NCI-H460 (cell line): ENCODE data around the gene ZNRF3. TPM values are rescaled to one million over a fixed set of nuclear protein-coding genes. Genes with fewer than 3 reads are reported as not detected.
"Not testable (repeated sequence)": the region's sequence is repeated elsewhere in the genome, so short reads cannot be mapped to it uniquely, and the experiment has no call there.

Source experiments
- DNase-seq: peaks from one replicate; pipeline ENCODE4 v3.0.0-alpha.2; 2016; ENCODE audit warnings: low read depth; ENCODE audit errors: extremely low read depth
- total RNA-seq: library from RNA; depleted of rRNA; stranded (reverse); fragments of >200 nt; shearing (Covaris generic); gene quantifications from 2 replicates; pipeline ENCODE4 v1.2.3, GENCODE V29; 2014

ZNRF3 gene
- total RNA-seq, 1 experiment from 2014 or later: 2.8 TPM

GRCh38 chr22:28883917-28884746 is 760 bp downstream of the ZNRF3 start:
- no peak for DNase-seq

- DNase-seq: no peak
Measured at GRCh38 chr22:28884747-28885350, 1.5 kb downstream of the ZNRF3 start.

DNA sequence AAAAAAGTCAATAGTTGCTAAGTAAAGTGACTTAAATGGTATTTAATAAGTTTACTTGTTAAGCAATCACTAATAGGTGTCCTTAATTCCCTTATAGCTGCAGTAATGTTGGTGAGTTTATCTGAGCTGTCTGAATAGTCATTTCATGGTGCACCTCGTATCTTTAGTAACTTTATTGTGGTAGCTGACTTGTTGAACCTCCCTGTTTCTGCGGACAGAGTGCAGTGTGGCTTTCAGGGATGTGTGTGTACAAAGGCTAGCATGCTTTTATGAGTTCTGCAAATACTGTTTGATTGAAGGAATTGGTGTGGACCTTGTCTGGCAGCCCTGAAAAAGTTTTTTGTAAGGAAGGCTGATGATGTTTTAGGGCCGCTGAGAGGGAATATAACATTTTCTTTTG is 2.6 kb downstream of the ZNRF3 start:
- DNase-seq: no peak

- DNase-seq: not testable (repeated sequence)
Measured at GRCh38 chr22:28886679-28887078, 3.3 kb downstream of the ZNRF3 start.

DNA sequence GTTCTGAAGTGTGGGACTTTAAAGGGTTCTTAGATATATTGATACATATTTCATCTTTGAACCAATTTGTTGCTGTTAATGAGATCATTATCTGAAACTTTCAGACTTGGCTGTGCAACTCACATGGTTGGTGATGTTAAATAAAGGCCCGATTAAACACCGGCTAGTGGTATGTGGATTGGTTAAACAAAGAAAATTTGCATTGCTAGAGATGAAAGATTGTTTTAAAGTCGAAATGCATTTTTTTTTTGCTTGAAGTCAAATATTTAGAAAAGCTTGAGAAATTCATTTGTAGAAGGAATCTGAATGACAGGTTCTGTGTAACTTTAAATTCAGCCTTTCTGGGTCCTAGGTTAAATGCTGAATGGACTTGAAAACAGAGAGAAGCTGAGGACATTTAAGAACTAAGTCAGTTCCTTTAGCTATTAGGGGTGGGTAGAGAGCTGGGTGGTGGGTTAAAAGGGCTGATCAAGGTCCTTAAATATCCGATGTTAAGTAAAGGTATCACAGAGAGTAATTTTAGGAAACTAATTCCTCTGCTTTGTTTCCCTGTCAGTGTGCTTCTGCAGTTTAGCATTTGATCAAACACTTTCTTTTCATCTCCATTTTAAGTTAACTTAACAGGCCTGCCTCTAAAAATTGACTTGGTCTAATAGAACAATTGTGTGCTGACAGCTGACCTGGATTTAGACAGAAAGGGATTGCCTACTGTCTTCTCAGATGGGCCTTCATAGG is 4.5 kb downstream of the ZNRF3 start:
- no peak for DNase-seq

DNA sequence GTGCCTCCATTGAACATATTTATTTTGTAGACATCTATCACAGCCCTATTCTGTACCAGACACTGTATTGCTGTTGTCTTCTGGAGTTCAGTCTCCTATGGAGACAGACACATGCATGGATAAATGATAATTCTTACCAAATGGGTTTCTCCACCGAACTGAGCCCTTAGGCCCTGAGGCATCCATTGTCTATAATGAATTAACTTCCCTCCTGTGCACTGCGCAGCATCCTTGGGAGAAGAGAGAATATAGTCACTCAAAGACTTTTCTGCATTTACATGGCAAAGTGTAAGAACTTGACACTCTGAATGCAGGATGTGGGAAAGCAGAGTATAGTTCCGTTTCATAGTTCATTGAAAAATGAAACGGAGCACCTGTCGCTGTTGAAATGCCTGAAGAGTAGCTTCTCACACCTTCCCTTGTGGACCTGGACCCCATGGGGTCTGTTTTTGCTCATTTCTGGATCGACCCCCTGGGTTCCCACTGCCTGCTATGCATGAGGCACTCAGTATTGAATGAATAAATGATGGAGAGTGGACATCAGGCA is 6.2 kb downstream of the ZNRF3 start:
- no peak for DNase-seq

GRCh38 chr22:28891156-28891733 is 7.9 kb downstream of the ZNRF3 start:
- no peak for DNase-seq

DNA sequence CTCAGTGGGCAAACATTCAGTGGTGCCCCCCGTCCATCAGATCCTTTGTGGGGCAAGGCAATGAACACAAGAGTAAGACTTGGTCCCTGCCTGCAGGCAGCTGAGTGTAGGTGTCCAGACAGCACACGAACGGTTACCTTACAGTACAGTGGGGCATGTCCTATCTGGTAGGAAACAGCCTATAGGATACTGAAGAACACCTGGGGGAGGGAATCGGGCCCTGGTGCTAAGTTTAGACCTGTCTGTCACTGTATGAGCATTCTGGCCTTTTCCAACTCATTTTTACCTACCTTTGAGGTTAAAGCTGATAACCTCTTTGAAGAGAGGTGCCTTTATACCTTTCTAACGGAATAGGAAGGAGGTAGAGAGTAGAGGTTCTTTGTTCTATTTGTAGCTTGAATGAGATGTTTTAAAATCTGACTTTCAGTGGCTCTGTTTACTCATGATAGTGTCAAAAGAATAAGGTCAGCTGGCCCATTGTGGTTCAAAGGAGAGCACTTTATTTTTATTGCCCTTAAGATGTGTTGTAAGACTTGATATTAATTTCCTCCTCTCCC is 8.9 kb downstream of the ZNRF3 start:
- DNase-seq: no peak

- no peak for DNase-seq
Measured at GRCh38 chr22:28893810-28894209, 10.4 kb downstream of the ZNRF3 start.

GRCh38 chr22:28894334-28894733 is 11.0 kb downstream of the ZNRF3 start:
- no peak for DNase-seq

DNA sequence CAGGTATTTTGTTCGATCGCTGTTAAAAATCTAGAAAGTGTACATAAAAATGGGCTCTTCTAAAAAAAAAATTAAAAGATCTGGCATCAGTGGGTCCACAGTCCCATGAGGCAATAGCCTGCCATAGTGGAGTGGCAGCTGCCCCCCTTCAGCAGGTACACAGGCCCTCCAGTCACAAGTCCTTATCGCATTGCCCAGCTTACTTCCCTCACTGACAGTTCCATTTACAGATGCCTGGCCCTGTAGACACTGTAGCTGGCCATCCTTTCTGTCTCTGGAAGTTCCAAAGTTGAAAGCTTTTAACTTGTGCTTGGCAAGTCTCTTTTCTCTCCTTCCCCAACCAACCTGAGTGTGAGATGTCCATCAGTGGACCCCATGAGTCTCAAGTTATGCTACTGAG is 11.4 kb downstream of the ZNRF3 start:
- DNase-seq: no peak

- DNase-seq: no peak
Measured at GRCh38 chr22:28896611-28897010, 13.2 kb downstream of the ZNRF3 start.

- DNase-seq: no peak
Measured at GRCh38 chr22:28898233-28898629, 14.9 kb downstream of the ZNRF3 start.

DNA sequence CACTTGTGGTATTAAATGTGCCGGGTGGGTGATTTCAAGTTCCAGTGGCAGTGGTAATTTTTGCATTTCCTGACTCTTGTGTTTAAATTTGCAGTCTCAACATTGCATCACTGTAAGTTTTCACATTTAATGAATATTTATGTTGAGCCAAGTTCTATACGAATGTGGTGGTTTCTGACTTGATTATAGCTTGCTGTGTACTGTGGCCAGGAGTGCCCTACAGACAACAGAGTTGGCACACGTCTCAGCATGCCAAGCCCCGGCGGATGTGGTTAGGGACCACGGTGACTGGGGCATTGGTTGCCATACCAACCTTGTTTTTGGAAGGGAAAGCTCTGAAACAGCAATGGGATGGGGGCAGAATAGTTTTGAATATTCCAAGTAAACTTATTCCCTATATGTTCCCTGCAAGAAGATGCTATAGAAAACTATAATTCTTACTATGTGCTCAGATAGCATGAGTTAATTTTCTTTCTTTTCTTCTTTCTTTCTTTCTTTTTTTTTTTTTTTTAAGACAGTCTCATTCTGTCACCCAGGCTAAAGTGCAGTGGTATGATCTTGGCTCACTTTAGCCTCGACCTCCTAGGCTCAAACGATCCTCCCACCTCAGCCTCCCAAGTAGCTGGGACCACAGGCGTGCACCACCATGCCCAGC is 16.0 kb downstream of the ZNRF3 start:
- DNase-seq: no peak

GRCh38 chr22:28900379-28900925 is 17.1 kb downstream of the ZNRF3 start:
- DNase-seq: no peak

DNA sequence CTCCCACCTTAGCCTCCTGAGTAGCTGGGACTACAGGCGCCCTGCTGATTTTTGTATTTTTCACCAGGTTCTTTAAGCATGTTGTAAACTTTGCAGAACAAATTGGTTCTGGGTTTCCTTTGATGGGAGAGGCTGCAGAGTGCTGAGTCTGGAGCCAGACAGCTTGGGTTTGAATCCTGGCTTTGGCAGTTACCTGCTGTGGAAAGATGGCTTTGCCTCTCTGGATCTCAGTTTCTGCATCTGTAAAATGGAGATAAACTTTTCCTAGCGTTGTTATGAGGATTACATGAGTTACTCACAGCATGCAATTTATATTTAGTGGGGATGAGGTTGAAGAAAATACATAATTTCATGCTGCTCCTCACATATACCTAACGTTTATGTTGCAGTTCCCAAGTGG is 19.1 kb downstream of the ZNRF3 start:
- DNase-seq: no peak

GRCh38 chr22:28903080-28903479 is 19.7 kb downstream of the ZNRF3 start:
- DNase-seq: no peak

DNA sequence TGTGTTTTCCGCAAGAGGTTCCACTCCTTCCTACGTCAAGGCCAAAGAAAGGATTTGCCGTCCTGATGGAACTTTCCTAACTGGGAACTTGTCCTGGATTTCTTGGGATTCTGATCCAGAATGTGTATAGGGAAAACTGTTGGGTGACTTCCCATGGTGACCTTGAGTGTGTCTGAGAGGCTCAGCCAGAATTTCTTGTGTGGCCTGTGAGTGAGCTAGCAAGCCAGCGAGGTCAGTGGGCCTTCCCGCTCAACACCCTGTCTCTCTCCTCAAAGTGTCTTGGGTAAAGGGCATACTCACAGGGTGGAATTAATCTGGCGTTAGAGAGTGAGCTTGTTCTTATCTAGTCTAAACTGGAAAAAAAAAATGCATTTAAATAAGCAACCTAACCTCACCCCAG is 20.4 kb downstream of the ZNRF3 start:
- no peak for DNase-seq

GRCh38 chr22:28904211-28904896 is 21.0 kb downstream of the ZNRF3 start:
- no peak for DNase-seq
